ENCODE data around the gene RCAN3. TPM values are rescaled to one million over a fixed set of nuclear protein-coding genes. Genes with fewer than 3 reads are reported as not detected.

Gene RCAN3
- total and polyA plus RNA-seq, 2 of the 13 experiments (the other 11 are each of a cell fraction or from before 2014, with no cell fraction given): 12.2 to 13.3 TPM

DNA sequence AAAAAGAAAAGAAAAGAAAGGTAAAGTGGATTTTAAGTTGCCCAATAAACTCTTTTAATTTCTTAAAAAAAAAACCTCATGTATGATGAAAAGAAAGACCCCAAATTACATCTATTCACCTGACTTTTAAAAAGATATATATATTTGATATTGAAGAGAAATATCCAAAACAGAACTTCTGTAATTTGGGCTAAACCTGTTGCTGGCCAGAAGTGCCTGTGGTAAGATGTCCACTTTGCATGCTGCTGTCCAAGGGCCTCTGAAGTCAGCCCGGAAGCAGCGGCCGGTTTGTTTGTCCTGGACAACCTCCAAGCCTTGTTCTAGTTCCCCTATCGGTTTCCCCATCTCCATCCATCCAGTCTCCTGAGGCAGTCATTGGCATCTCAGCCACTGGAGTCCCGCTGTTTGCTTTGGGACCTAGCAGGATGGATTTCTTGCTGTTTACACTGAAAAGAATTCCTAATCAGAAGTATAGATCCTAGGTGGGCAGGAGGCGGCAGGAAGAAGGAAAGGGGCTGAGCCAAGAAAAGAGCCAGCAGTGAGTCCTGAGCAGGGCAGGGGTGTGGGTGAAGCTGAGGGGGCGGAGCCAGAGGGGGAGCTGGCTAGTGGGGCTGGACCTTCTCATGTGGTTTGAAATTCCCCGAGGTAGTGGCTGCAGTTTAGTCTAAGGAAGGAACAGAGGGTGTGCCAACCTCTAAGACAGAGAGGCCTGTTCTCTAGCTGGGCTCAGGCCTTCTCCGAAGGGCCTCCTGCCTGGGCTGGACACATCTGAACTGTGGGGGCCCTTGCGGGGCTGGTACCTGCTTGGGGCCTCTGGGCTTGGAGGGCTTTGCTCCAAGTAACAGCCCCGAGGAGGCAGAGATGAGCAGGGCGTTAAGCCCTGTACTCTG is 56.5 kb downstream of the RCAN3 start (continued):
- TF ChIP-seq EP300 (IDR thresholded peaks at IDR 0.05; ENCODE audit: low read depth in 2 of 2, low read length in 2 of 2): peak in 1 of 2 experiments; percentile 66; a peak in 2 of 4 replicates
- TF ChIP-seq EP300 (CRISPR knock-in tag; IDR thresholded peaks at IDR 0.05; ENCODE audit: borderline replicate concordance): no peak
- no peak for TF ChIP-seq ZNF660 (CRISPR knock-in tag; IDR thresholded peaks at IDR 0.05; ENCODE audit: borderline replicate concordance, low read depth)
- no peak; the same call in 1 of the 2 replicates for TF ChIP-seq ZNF564 (CRISPR knock-in tag; IDR thresholded peaks at IDR 0.05)
- 0 out of 2 replicates have a peak, but pooled peaks have one; percentile 3 for TF ChIP-seq MEIS2 (CRISPR knock-in tag; IDR thresholded peaks at IDR 0.05)
- TF ChIP-seq HIC2 (CRISPR knock-in tag; IDR thresholded peaks at IDR 0.05; ENCODE audit: low read depth): peak; percentile 44; the same call in 1 of the 2 replicates
- TF ChIP-seq, protein P1, sequence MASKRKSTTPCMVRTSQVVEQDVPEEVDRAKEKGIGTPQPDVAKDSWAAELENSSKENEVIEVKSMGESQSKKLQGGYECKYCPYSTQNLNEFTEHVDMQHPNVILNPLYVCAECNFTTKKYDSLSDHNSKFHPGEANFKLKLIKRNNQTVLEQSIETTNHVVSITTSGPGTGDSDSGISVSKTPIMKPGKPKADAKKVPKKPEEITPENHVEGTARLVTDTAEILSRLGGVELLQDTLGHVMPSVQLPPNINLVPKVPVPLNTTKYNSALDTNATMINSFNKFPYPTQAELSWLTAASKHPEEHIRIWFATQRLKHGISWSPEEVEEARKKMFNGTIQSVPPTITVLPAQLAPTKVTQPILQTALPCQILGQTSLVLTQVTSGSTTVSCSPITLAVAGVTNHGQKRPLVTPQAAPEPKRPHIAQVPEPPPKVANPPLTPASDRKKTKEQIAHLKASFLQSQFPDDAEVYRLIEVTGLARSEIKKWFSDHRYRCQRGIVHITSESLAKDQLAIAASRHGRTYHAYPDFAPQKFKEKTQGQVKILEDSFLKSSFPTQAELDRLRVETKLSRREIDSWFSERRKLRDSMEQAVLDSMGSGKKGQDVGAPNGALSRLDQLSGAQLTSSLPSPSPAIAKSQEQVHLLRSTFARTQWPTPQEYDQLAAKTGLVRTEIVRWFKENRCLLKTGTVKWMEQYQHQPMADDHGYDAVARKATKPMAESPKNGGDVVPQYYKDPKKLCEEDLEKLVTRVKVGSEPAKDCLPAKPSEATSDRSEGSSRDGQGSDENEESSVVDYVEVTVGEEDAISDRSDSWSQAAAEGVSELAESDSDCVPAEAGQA (IDR thresholded peaks at IDR 0.05; ENCODE audit: low read depth): no peak
- TF ChIP-seq, protein P1 (CRISPR knock-in tag; IDR thresholded peaks at IDR 0.05; ENCODE audit: borderline replicate concordance): 0 out of 2 replicates have a peak, but pooled peaks have one; percentile 29
- peak; percentile 33; the same call in 1 of the 2 replicates for TF ChIP-seq MAX (IDR thresholded peaks at IDR 0.05)
- peak; percentile 62; the same call in 1 of the 2 replicates for TF ChIP-seq ELF3 (CRISPR knock-in tag; IDR thresholded peaks at IDR 0.05)
- TF ChIP-seq PRPF4 (IDR thresholded peaks at IDR 0.05; ENCODE audit: low read depth, low read length, poor library complexity, severe bottlenecking): no peak
- TF ChIP-seq HDAC6 (IDR thresholded peaks at IDR 0.05; ENCODE audit: low read depth, low read length): no peak
- TF ChIP-seq, protein P2, sequence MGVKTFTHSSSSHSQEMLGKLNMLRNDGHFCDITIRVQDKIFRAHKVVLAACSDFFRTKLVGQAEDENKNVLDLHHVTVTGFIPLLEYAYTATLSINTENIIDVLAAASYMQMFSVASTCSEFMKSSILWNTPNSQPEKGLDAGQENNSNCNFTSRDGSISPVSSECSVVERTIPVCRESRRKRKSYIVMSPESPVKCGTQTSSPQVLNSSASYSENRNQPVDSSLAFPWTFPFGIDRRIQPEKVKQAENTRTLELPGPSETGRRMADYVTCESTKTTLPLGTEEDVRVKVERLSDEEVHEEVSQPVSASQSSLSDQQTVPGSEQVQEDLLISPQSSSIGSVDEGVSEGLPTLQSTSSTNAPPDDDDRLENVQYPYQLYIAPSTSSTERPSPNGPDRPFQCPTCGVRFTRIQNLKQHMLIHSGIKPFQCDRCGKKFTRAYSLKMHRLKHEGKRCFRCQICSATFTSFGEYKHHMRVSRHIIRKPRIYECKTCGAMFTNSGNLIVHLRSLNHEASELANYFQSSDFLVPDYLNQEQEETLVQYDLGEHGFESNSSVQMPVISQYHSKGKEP (CRISPR knock-in tag; IDR thresholded peaks at IDR 0.05): no peak
- no peak for TF ChIP-seq E2F2 (CRISPR knock-in tag; IDR thresholded peaks at IDR 0.05; ENCODE audit: borderline replicate concordance)
- peak; percentile 97 for TF ChIP-seq ETV5 (CRISPR knock-in tag; IDR thresholded peaks at IDR 0.05; ENCODE audit: borderline replicate concordance)
- no peak for TF ChIP-seq AGO2 (optimal IDR thresholded peaks at IDR 0.05; ENCODE audit: low read depth, low read length)
- TF ChIP-seq KAT7 (CRISPR knock-in tag; IDR thresholded peaks at IDR 0.05; ENCODE audit: borderline replicate concordance): no peak

Measured in HepG2 (cell line).